ENCODE results near the gene DCAF16. TPM values are rescaled to one million over a fixed set of nuclear protein-coding genes. Genes with fewer than 3 reads are reported as not detected.

DCAF16 gene
- total RNA-seq, 1 donor from 2014 or later = 18.7 TPM

DNA sequence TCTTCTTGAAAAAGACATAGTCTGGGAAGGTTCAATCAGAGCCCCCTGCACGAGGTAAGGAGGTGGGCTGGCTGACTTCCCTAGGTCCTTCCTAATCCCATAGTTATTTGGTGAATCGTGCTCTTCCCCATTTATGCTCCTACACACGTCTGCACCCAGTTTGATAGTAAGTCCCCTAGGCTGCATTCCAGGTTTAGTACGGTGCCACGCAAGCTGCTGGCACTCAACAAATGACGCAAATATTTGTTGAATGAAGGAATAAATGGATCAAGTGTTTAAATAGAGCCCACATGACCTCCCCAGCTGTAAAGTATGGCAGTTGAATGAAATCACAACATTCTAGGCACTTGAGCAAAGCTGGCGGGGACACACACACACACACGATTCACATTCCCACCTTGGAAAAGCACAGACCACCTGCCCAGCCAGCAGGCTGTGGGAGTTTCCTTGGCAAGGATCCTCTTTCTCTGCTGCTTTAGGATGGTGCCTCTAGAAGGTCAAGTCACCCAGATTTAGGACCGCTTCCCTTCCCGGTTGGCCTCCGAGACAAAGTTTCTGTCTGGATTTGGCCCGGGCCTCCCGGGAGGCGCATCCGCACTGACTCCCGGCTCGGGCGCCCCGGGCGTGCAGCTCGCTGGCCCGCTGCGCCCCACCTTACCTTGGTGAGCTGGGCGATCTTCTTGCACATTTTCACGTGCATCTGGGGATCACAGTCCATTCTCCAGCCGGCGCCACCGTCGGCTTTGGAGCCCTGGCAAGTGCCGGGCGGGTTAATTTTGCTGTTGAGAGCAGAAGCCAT lies 29.9 kb downstream of the DCAF16 start:
- Histone ChIP-seq H3K27me3 (ENCODE audit: control insufficient read depth, insufficient read depth, low read length) (peaks cover 25% of the 10 kb centered on the region), H3K4me3 (ENCODE audit: low read depth, low read length) (peak overlapping the region; percentile 19), H3K36me3 (ENCODE audit: control insufficient read depth, insufficient read depth, low read length) (no peaks in the 10 kb centered on the region)
- no peak for DNase-seq (ENCODE audit: low read depth)
- TF ChIP-seq, protein P1, sequence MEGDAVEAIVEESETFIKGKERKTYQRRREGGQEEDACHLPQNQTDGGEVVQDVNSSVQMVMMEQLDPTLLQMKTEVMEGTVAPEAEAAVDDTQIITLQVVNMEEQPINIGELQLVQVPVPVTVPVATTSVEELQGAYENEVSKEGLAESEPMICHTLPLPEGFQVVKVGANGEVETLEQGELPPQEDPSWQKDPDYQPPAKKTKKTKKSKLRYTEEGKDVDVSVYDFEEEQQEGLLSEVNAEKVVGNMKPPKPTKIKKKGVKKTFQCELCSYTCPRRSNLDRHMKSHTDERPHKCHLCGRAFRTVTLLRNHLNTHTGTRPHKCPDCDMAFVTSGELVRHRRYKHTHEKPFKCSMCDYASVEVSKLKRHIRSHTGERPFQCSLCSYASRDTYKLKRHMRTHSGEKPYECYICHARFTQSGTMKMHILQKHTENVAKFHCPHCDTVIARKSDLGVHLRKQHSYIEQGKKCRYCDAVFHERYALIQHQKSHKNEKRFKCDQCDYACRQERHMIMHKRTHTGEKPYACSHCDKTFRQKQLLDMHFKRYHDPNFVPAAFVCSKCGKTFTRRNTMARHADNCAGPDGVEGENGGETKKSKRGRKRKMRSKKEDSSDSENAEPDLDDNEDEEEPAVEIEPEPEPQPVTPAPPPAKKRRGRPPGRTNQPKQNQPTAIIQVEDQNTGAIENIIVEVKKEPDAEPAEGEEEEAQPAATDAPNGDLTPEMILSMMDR (IDR thresholded peaks at IDR 0.05; ENCODE audit: insufficient read depth, low read length, poor library complexity, severe bottlenecking) = no peak

DNA sequence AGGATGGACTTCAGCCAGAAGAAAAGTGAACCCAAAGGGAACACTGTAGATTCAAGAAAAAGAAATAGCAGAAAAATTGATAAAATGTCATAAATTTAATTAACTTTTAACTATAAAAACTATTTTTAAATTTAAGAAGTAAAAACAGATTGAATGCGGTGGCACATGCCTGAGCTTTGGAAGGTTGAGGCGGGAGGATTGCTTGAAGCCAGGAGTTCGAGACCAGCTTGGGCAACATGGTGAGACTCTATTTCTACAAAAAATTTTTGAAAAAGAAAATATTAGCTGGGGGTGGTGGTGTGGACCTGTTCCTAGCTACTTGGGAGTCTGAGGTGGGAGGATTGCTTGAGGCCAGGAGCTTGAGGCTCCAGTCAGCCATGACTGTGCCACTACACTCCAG lies 32.1 kb downstream of the DCAF16 start:
- no peak overlapping the region for H3K4me3 ChIP-seq (ENCODE audit: low read depth, low read length)
- TF ChIP-seq, protein P1 (IDR thresholded peaks at IDR 0.05; ENCODE audit: insufficient read depth, low read length, poor library complexity, severe bottlenecking) = no peak
- no peaks in the 10 kb centered on the region for H3K36me3 ChIP-seq (ENCODE audit: control insufficient read depth, insufficient read depth, low read length)
- no peak for DNase-seq (ENCODE audit: low read depth)
- peaks cover 25% of the 10 kb centered on the region for H3K27me3 ChIP-seq (ENCODE audit: control insufficient read depth, insufficient read depth, low read length)

DNA sequence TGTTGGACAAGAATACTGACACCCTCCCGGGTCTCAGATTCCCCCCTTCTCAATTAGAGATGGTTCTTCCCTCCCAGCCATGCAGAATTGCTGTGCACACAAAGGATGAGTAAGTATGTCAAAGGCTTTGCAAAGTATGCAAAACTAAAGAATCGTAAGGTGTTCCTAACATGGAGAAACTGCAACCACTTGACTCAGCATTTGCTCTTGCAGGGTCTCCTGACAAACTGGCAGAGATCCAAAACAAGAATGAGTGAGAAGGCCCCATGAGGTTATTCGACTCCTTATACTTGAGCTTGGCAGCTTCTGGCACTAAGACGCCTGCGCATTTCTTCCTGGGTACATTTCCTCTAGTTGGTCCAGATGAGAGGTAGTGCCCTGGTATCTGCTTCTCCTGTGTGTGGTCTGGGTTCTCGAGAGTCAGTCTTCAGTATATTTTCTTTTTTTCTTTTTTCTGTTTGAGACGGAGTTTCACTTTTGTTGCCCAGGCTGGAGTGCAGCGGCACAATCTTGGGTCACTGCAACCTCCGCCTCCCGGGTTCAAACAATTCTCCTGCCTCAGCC lies 37.3 kb downstream of the DCAF16 start:
- TF ChIP-seq, protein P1 (IDR thresholded peaks at IDR 0.05; ENCODE audit: insufficient read depth, low read length, poor library complexity, severe bottlenecking) = no peak
- Histone ChIP-seq H3K27me3 (ENCODE audit: control insufficient read depth, insufficient read depth, low read length) (no peaks in the 10 kb centered on the region), H3K36me3 (ENCODE audit: control insufficient read depth, insufficient read depth, low read length) (no peaks in the 10 kb centered on the region), H3K4me3 (ENCODE audit: low read depth, low read length) (no peak overlapping the region)
- DNase-seq (ENCODE audit: low read depth) = no peak

DNA sequence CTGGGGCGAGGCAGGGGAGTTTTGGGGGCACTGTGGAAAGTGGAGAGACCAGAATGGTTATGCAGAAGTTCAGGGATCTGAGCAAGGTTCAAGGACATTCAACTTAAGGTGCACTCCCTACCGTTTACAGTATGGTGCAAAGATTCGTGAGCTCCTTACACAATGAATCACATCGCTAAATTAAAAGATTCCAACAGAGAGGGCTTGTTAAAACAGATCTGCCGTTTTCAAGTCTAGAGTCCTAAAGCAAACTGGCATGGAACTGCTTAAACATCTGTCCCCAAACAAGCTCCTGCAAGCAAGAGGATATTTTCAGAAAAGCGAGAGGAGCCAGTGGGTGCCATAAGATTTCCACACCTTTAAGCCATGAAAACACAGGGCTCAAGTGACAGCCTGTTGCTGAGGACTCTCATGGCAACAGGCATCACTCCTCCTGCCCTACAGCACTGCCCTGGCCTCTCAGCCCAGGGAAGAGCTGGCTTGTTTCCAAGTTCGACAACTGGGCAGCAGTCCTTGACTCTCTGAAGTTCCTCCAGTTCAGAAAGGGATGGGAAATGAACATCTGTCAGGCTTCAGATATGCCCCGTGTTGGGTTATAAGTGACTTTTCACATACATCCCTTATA lies 39.2 kb downstream of the DCAF16 start:
- no peak for DNase-seq (ENCODE audit: low read depth)

DNA sequence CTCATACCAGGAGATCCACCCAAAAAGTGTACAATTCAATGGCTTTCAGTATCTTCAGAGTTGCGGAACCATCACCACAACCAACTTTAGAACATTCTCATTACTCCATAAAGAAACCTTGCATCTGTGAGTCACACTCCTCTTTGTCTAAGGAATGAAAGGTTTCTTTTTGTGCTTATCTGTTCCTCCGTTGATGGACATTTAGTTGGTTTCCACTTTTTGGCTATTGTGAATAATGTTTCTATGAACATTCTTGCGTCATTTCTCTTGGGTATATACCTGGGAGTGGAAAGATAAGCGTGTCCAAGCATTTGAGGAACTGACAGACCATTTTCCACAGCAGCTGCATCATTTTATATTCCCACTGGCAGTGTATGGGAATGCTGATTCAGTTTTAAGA lies 39.7 kb downstream of the DCAF16 start:
- TF ChIP-seq, protein P1 (IDR thresholded peaks at IDR 0.05; ENCODE audit: insufficient read depth, low read length, poor library complexity, severe bottlenecking) = no peak
- Histone ChIP-seq H3K4me3 (ENCODE audit: low read depth, low read length) (no peak overlapping the region), H3K36me3 (ENCODE audit: control insufficient read depth, insufficient read depth, low read length) (no peaks in the 10 kb centered on the region), H3K27me3 (ENCODE audit: control insufficient read depth, insufficient read depth, low read length) (no peaks in the 10 kb centered on the region)
- DNase-seq (ENCODE audit: low read depth) = no peak

More for the DNA sequence above, 39.2 kb downstream of the DCAF16 start:
- H3K36me3 ChIP-seq (ENCODE audit: control insufficient read depth, insufficient read depth, low read length) = no peaks in the 10 kb centered on the region
- no peak overlapping the region for H3K4me3 ChIP-seq (ENCODE audit: low read depth, low read length)
- H3K27me3 ChIP-seq (ENCODE audit: control insufficient read depth, insufficient read depth, low read length) = no peaks in the 10 kb centered on the region
- TF ChIP-seq, protein P1 (IDR thresholded peaks at IDR 0.05; ENCODE audit: insufficient read depth, low read length, poor library complexity, severe bottlenecking) = no peak

Measured in kidney epithelial cell (primary cell).